Measurements from ENCODE around the gene PABPN1. TPM values are rescaled to one million over a fixed set of nuclear protein-coding genes. Genes with fewer than 3 reads are reported as not detected.
"Not testable (repeated sequence)": the region's sequence is repeated elsewhere in the genome, so short reads cannot be mapped to it uniquely, and the experiment has no call there.

PABPN1 gene
- total RNA-seq (2014; rRNA removed; shearing (Covaris generic)) = 101 and 109 TPM in 2 replicates

GRCh38 chr14:23320584-23321571 lies at the start of gene PABPN1:
TSS of gene PABPN1 (plus strand) at chr14:23321457. CDS start at chr14:23321470, 13 bp downstream.
- peak; percentile 99 for DNase-seq (ENCODE audit: low spot score)

GRCh38 chr14:23275412-23275811 lies 45.8 kb upstream of the PABPN1 start:
- no peak for DNase-seq (ENCODE audit: low spot score)

GRCh38 chr14:23277189-23277588 lies 44.1 kb upstream of the PABPN1 start:
- DNase-seq (ENCODE audit: low spot score) = no peak

GRCh38 chr14:23277928-23278327 lies 43.3 kb upstream of the PABPN1 start:
- not testable (repeated sequence) for DNase-seq (ENCODE audit: low spot score)

GRCh38 chr14:23281247-23281646 lies 40.0 kb upstream of the PABPN1 start:
- no peak for DNase-seq (ENCODE audit: low spot score)

GRCh38 chr14:23284654-23285529 lies 36.4 kb upstream of the PABPN1 start:
- no peak for DNase-seq (ENCODE audit: low spot score)

- no peak for DNase-seq (ENCODE audit: low spot score)
Measured at GRCh38 chr14:23285530-23286019, 35.7 kb upstream of the PABPN1 start.

- DNase-seq (ENCODE audit: low spot score) = peak; percentile 99
Measured at GRCh38 chr14:23286020-23286901, 35.0 kb upstream of the PABPN1 start, which contains the start of gene HOMEZ. TSS of gene HOMEZ (minus strand) at chr14:23286132. CDS start at chr14:23285952, 180 bp downstream.

GRCh38 chr14:23286902-23287479 lies 34.3 kb upstream of the PABPN1 start:
- DNase-seq (ENCODE audit: low spot score) = no peak

GRCh38 chr14:23294734-23295561 lies 26.3 kb upstream of the PABPN1 start:
- peak; percentile 35 for DNase-seq (ENCODE audit: low spot score)

- DNase-seq (ENCODE audit: low spot score) = no peak
Measured at GRCh38 chr14:23296012-23296777, 25.1 kb upstream of the PABPN1 start.

- no peak for DNase-seq (ENCODE audit: low spot score)
Measured at GRCh38 chr14:23297096-23297495, 24.2 kb upstream of the PABPN1 start.

- DNase-seq (ENCODE audit: low spot score) = no peak
Measured at GRCh38 chr14:23297611-23298277, 23.5 kb upstream of the PABPN1 start.

GRCh38 chr14:23299211-23299957 lies 21.9 kb upstream of the PABPN1 start:
- DNase-seq (ENCODE audit: low spot score) = peak; percentile 58

- no peak for DNase-seq (ENCODE audit: low spot score)
Measured at GRCh38 chr14:23299986-23300686, 21.1 kb upstream of the PABPN1 start.

GRCh38 chr14:23300687-23301223 lies 20.5 kb upstream of the PABPN1 start:
- no peak for DNase-seq (ENCODE audit: low spot score)

Measured in H4 (cell line).